HG02981 (cell line): Measurements from ENCODE around the gene APOBEC3A.
A peak's percentile ranks its signal among the peaks of the same experiment; 100 is the strongest.

Experiments
- ATAC-seq: cut with Tn5 transposase; IDR thresholded peaks from one replicate; pipeline ENCODE4 v1.9.1; 2021; ENCODE audit warnings: mild to moderate bottlenecking, moderate library complexity; ENCODE audit not compliant: unreplicated experiment

The APOBEC3A gene

GRCh38 chr22:38957046-38957770, at the start of gene APOBEC3A:
APOBEC3A (plus strand) TSS chr22:38957609; CDS start chr22:38957692, 83 bp downstream.
- ATAC-seq = no peak

GRCh38 chr22:38907767-38908166, 49.6 kb upstream of the APOBEC3A start:
- no peak for ATAC-seq

- no peak for ATAC-seq
These were observed 46.0 kb upstream of the APOBEC3A start for GRCh38 chr22:38911434-38911833.

- ATAC-seq = no peak
These were observed 37.7 kb upstream of the APOBEC3A start for GRCh38 chr22:38919631-38920190.

- ATAC-seq = no peak
These were observed 36.3 kb upstream of the APOBEC3A start for GRCh38 chr22:38921120-38921519.

- no peak for ATAC-seq
These were observed 35.6 kb upstream of the APOBEC3A start for GRCh38 chr22:38921806-38922205.

GRCh38 chr22:38923463-38924346, 33.7 kb upstream of the APOBEC3A start:
- ATAC-seq = no peak

GRCh38 chr22:38924347-38924952, 33.0 kb upstream of the APOBEC3A start:
- no peak for ATAC-seq

GRCh38 chr22:38925571-38926041, 31.8 kb upstream of the APOBEC3A start:
- ATAC-seq = no peak

- no peak for ATAC-seq
These were observed 30.2 kb upstream of the APOBEC3A start for GRCh38 chr22:38927033-38927781.

- ATAC-seq = no peak
These were observed 26.9 kb upstream of the APOBEC3A start for GRCh38 chr22:38930512-38930911.

GRCh38 chr22:38935023-38935422, 22.4 kb upstream of the APOBEC3A start:
- ATAC-seq = no peak

- no peak for ATAC-seq
These were observed 21.8 kb upstream of the APOBEC3A start for GRCh38 chr22:38935616-38936015.

- no peak for ATAC-seq
These were observed 20.8 kb upstream of the APOBEC3A start for GRCh38 chr22:38936562-38936961.

GRCh38 chr22:38937036-38937435, 20.4 kb upstream of the APOBEC3A start:
- ATAC-seq = no peak

GRCh38 chr22:38937541-38937940, 19.9 kb upstream of the APOBEC3A start:
- no peak for ATAC-seq

- no peak for ATAC-seq
These were observed 19.2 kb upstream of the APOBEC3A start for GRCh38 chr22:38938221-38938620.

GRCh38 chr22:38938925-38939324, 18.5 kb upstream of the APOBEC3A start:
- ATAC-seq = no peak

GRCh38 chr22:38940811-38941384, 16.5 kb upstream of the APOBEC3A start:
- ATAC-seq = no peak

- ATAC-seq = peak; percentile 71
These were observed 15.9 kb upstream of the APOBEC3A start for GRCh38 chr22:38941488-38941987.
